ENCODE results near the gene GDF11.
"Not testable (repeated sequence)": the region's sequence is repeated elsewhere in the genome, so short reads cannot be mapped to it uniquely, and the experiment has no call there.

Gene GDF11

GRCh38 chr12:55743406-55744339, 751 bp downstream of the GDF11 start:
- peak; percentile 21 to 33 for DNase-seq

- no peak for DNase-seq
Measured at GRCh38 chr12:55744340-55745030, 1.6 kb downstream of the GDF11 start.

GRCh38 chr12:55745361-55746173, 2.6 kb downstream of the GDF11 start:
- DNase-seq, result no peak

- DNase-seq, result no peak
Measured at GRCh38 chr12:55746174-55746912, 3.4 kb downstream of the GDF11 start.

GRCh38 chr12:55746913-55747231, 4.0 kb downstream of the GDF11 start:
- no peak for DNase-seq

GRCh38 chr12:55748230-55748993, 5.5 kb downstream of the GDF11 start:
- no peak for DNase-seq

GRCh38 chr12:55755246-55755645, 12.3 kb downstream of the GDF11 start:
- DNase-seq, result no peak

GRCh38 chr12:55757701-55758100, 14.8 kb downstream of the GDF11 start:
- DNase-seq, result no peak

- DNase-seq, result not testable (repeated sequence)
Measured at GRCh38 chr12:55758575-55758974, 15.7 kb downstream of the GDF11 start.

GRCh38 chr12:55760663-55761062, 17.7 kb downstream of the GDF11 start:
- DNase-seq, result no peak

GRCh38 chr12:55762646-55763045, 19.7 kb downstream of the GDF11 start:
- no peak for DNase-seq

GRCh38 chr12:55765736-55766290, 22.9 kb downstream of the GDF11 start:
- DNase-seq, result no peak

- no peak for DNase-seq
Measured at GRCh38 chr12:55767156-55767555, 24.2 kb downstream of the GDF11 start.

GRCh38 chr12:55771736-55772135, 28.8 kb downstream of the GDF11 start:
- DNase-seq, result no peak

GRCh38 chr12:55777856-55778255, 34.9 kb downstream of the GDF11 start:
- no peak for DNase-seq

- DNase-seq, result no peak
Measured at GRCh38 chr12:55780685-55781084, 37.8 kb downstream of the GDF11 start.

- DNase-seq, result no peak
Measured at GRCh38 chr12:55788546-55788945, 45.6 kb downstream of the GDF11 start.

GRCh38 chr12:55789171-55789570, 46.2 kb downstream of the GDF11 start:
- DNase-seq, result no peak

- no peak for DNase-seq
Measured at GRCh38 chr12:55789893-55790292, 47.0 kb downstream of the GDF11 start.

- DNase-seq, result no peak
Measured at GRCh38 chr12:55795950-55796349, 53.0 kb downstream of the GDF11 start.

GRCh38 chr12:55797068-55797467, 54.1 kb downstream of the GDF11 start:
- DNase-seq, result no peak

- no peak for DNase-seq
Measured at GRCh38 chr12:55797550-55797949, 54.6 kb downstream of the GDF11 start.
